Mammary epithelial cell (primary cell): ENCODE measurements around the gene COL1A2.

ENCODE experiments used
- CTCF ChIP-seq, 2 donors: IDR thresholded peaks in 1 of 2; conservative IDR thresholded peaks in 1 of 2; 2 replicates each; pipeline ENCODE4 v1.5.1; 2011 to 2012; ENCODE audit warnings: inconsistent platforms in 2 of 2, low read length in 2 of 2, mild to moderate bottlenecking in 2 of 2, control low read depth in 1 of 2, low read depth in 1 of 2; ENCODE audit not compliant: insufficient read depth in 1 of 2; ENCODE audit errors: extremely low read depth in 1 of 2
- EZH2 ChIP-seq: IDR thresholded peaks from 2 replicates; pipeline ENCODE4 v1.6.1; 2012; ENCODE audit warnings: low read length, inconsistent platforms, borderline replicate concordance

GRCh38 chr7:94406696-94407095 lies 12.0 kb downstream of the COL1A2 start:
- TF ChIP-seq CTCF (conservative IDR thresholded peaks at IDR 0.05 in 1 of 2, IDR thresholded peaks at IDR 0.05 in 1 of 2; ENCODE audit: extremely low read depth in 1 of 2, insufficient read depth in 1 of 2, low read depth in 1 of 2, low read length in 2 of 2) (no peak), EZH2 (no peak)
